NCI-H345 treated with DMSO at 0.1 percent for 48 hours (cell line): Measurements from ENCODE around the gene LRRC38.
"Not testable (repeated sequence)": the region's sequence is repeated elsewhere in the genome, so short reads cannot be mapped to it uniquely, and the experiment has no call there.

Experiments
- DNase-seq: peaks from one replicate; lab custom pipeline; 2025; ENCODE audit not compliant: unreplicated experiment; lab: John Stamatoyannopoulos, UW

The LRRC38 gene

GRCh38 chr1:13513895-13514546, at the start of gene LRRC38:
Gene LRRC38 (minus strand): TSS chr1:13514003. CDS start chr1:13513593, 410 bp downstream.
- DNase-seq: no peak

- not testable (repeated sequence) for DNase-seq
Observed at GRCh38 chr1:13562981-13563380, 49.2 kb upstream of the LRRC38 start.

- no peak for DNase-seq
Observed at GRCh38 chr1:13560541-13560940, 46.7 kb upstream of the LRRC38 start.

GRCh38 chr1:13556224-13556764, 42.5 kb upstream of the LRRC38 start:
- DNase-seq: no peak

GRCh38 chr1:13554798-13555197, 41.0 kb upstream of the LRRC38 start:
- no peak for DNase-seq

GRCh38 chr1:13550663-13551062, 36.9 kb upstream of the LRRC38 start:
- DNase-seq: no peak

GRCh38 chr1:13549521-13549920, 35.7 kb upstream of the LRRC38 start:
- DNase-seq: no peak

- no peak for DNase-seq
Observed at GRCh38 chr1:13549021-13549420, 35.2 kb upstream of the LRRC38 start.

GRCh38 chr1:13548281-13548680, 34.5 kb upstream of the LRRC38 start:
- no peak for DNase-seq

GRCh38 chr1:13546791-13547190, 33.0 kb upstream of the LRRC38 start:
- no peak for DNase-seq

- DNase-seq: no peak
Observed at GRCh38 chr1:13544221-13544556, 30.4 kb upstream of the LRRC38 start.

GRCh38 chr1:13543451-13544220, 29.8 kb upstream of the LRRC38 start:
- DNase-seq: no peak

- DNase-seq: no peak
Observed at GRCh38 chr1:13541435-13542215, 27.8 kb upstream of the LRRC38 start.

GRCh38 chr1:13540866-13541265, 27.1 kb upstream of the LRRC38 start:
- no peak for DNase-seq

- DNase-seq: no peak
Observed at GRCh38 chr1:13539683-13540082, 25.9 kb upstream of the LRRC38 start.

GRCh38 chr1:13538832-13539231, 25.0 kb upstream of the LRRC38 start:
- DNase-seq: no peak

GRCh38 chr1:13536571-13536970, 22.8 kb upstream of the LRRC38 start:
- DNase-seq: no peak

GRCh38 chr1:13535227-13535626, 21.4 kb upstream of the LRRC38 start:
- no peak for DNase-seq

- no peak for DNase-seq
Observed at GRCh38 chr1:13528320-13528719, 14.5 kb upstream of the LRRC38 start.

- DNase-seq: no peak
Observed at GRCh38 chr1:13523780-13524477, 10.1 kb upstream of the LRRC38 start.

GRCh38 chr1:13520985-13521384, 7.2 kb upstream of the LRRC38 start:
- DNase-seq: no peak
